Esophagus muscularis mucosa (tissue), 4 donors: ENCODE results near the gene CRISP1. TPM values are rescaled to one million over a fixed set of nuclear protein-coding genes. Genes with fewer than 3 reads are reported as not detected.

Experiments used
- DNase-seq: peaks from one replicate; pipeline ENCODE4 v3.0.0-alpha.2; 2017; ENCODE audit errors: extremely low spot score
- H3K27ac ChIP-seq, 4 donors: fragments of 200-600 bp; sonication (generic); replicated peaks in 1 of 4; 1 replicate in 3 of 4; 2 replicates in 1 of 4; pipeline ENCODE4 v1.5.1; 2016 to 2019; ENCODE audit warnings: mild to moderate bottlenecking in 1 of 4
- H3K27me3 ChIP-seq, 4 donors: fragments of 200-600 bp; sonication (generic); one replicate each; pipeline versions ENCODE4 v1.5.1 to v1.6.0; 2016 to 2019
- H3K36me3 ChIP-seq, 4 donors: fragments of 200-600 bp; sonication (generic); one replicate each; pipeline ENCODE4 v1.5.1; 2016 to 2019
- H3K4me1 ChIP-seq, 4 donors: fragments of 200-600 bp; sonication (generic); one replicate each; pipeline ENCODE4 v1.5.1; 2016 to 2019
- H3K4me3 ChIP-seq, 4 donors: fragments of 200-600 bp; sonication (generic); 1 replicate in 2 of 4; 2 replicates in 2 of 4; pipeline ENCODE4 v1.5.1; 2016 to 2019; ENCODE audit warnings: mild to moderate bottlenecking in 4 of 4, moderate library complexity in 1 of 4
- H3K9me3 ChIP-seq, 4 donors: fragments of 200-600 bp; sonication (generic); 1 replicate in 3 of 4; 2 replicates in 1 of 4; pipeline ENCODE4 v1.5.1; 2016 to 2019
- EP300 ChIP-seq: sonication (generic); formaldehyde crosslinking; IDR thresholded peaks from one replicate; pipeline ENCODE4 v1.6.1; 2017; ENCODE audit warnings: antibody characterized with exemption
- POLR2A ChIP-seq: fragments of 450-650 bp; IDR thresholded peaks from one replicate; pipeline ENCODE4 v1.6.1; 2017; ENCODE audit warnings: antibody characterized with exemption, moderate library complexity, mild to moderate bottlenecking, low read depth
- POLR2AphosphoS5 ChIP-seq, 2 donors: sonication (generic); formaldehyde crosslinking; IDR thresholded peaks; one replicate each; pipeline ENCODE4 v1.6.1; 2017; ENCODE audit warnings: antibody characterized with exemption in 2 of 2
- WGBS: methylation state at CpG from one replicate; pipeline ENCODE4 v1.1.5; 2018; 5-methylcytosine and 5-hydroxymethylcytosine counted together
- intact Hi-C: fragments of 100-400 bp; cut with DNase I; formaldehyde crosslinking; loops from one replicate; pipeline ENCODE4 v1.15.1; 2023
- total RNA-seq, 4 donors: library from RNA; depleted of rRNA; stranded (reverse); fragments of >200 nt; gene quantifications; one replicate each; pipeline versions ENCODE4 v1.1.0 to v1.2.1, GENCODE V29; 2016
- TF ChIP-seq, protein P1 (sequence below), 3 experiments: fragments of 200-600 bp in 2 of 3; fragments of 450-650 bp in 1 of 3; sonication (generic) in 2 of 3; IDR thresholded peaks; one replicate each; pipeline ENCODE4 v1.5.1; 2017 to 2019; ENCODE audit warnings: antibody characterized with exemption in 3 of 3, mild to moderate bottlenecking in 2 of 3, moderate library complexity in 1 of 3

CRISP1 gene
- total RNA-seq, 4 donors from 2014 or later, result not detected

GRCh38 chr6:49839162-49839561, 27.2 kb downstream of the CRISP1 start:
- H3K9me3 ChIP-seq, result no peaks in the 10 kb centered on the region
- DNase-seq, result no peak
- no peak overlapping the region for H3K4me3 ChIP-seq
- intact Hi-C loops, result no loop called here
- no peaks in the 10 kb centered on the region for H3K36me3 ChIP-seq
- H3K27me3 ChIP-seq, result no peaks in the 10 kb centered on the region
- no peaks in the 10 kb centered on the region for H3K4me1 ChIP-seq
- TF ChIP-seq EP300, result no peak
- TF ChIP-seq, protein P1, sequence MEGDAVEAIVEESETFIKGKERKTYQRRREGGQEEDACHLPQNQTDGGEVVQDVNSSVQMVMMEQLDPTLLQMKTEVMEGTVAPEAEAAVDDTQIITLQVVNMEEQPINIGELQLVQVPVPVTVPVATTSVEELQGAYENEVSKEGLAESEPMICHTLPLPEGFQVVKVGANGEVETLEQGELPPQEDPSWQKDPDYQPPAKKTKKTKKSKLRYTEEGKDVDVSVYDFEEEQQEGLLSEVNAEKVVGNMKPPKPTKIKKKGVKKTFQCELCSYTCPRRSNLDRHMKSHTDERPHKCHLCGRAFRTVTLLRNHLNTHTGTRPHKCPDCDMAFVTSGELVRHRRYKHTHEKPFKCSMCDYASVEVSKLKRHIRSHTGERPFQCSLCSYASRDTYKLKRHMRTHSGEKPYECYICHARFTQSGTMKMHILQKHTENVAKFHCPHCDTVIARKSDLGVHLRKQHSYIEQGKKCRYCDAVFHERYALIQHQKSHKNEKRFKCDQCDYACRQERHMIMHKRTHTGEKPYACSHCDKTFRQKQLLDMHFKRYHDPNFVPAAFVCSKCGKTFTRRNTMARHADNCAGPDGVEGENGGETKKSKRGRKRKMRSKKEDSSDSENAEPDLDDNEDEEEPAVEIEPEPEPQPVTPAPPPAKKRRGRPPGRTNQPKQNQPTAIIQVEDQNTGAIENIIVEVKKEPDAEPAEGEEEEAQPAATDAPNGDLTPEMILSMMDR (IDR thresholded peaks at IDR 0.05), result no peak
- no peak for TF ChIP-seq POLR2AphosphoS5 (IDR thresholded peaks at IDR 0.05)
- no peak for TF ChIP-seq POLR2A
- 88% methylated on average over 2 of the region's 2 CpGs for WGBS
- no peak overlapping the region for H3K27ac ChIP-seq

- DNase-seq, result no peak
- no peaks in the 10 kb centered on the region for H3K36me3 ChIP-seq
- TF ChIP-seq EP300 (no peak), POLR2AphosphoS5 (IDR thresholded peaks at IDR 0.05) (no peak), POLR2A (no peak)
- TF ChIP-seq, protein P1 (IDR thresholded peaks at IDR 0.05), result no peak
- H3K4me3 ChIP-seq, result no peak overlapping the region
- H3K27me3 ChIP-seq, result no peaks in the 10 kb centered on the region
- no peaks in the 10 kb centered on the region for H3K9me3 ChIP-seq
- no peak overlapping the region for H3K27ac ChIP-seq
- intact Hi-C loops, result no loop called here
- no peaks in the 10 kb centered on the region for H3K4me1 ChIP-seq
- WGBS, result 71% methylated on average over 3 of the region's 3 CpGs
Observed at GRCh38 chr6:49835140-49835539, 31.2 kb downstream of the CRISP1 start.

- Histone ChIP-seq H3K4me1 (no peaks in the 10 kb centered on the region), H3K4me3 (no peak overlapping the region), H3K27ac (no peak overlapping the region), H3K9me3 (no peaks in the 10 kb centered on the region), H3K36me3 (no peaks in the 10 kb centered on the region), H3K27me3 (no peaks in the 10 kb centered on the region)
- 78% methylated on average over 1 of the region's 1 CpG for WGBS
- TF ChIP-seq POLR2A (no peak), POLR2AphosphoS5 (IDR thresholded peaks at IDR 0.05) (no peak), EP300 (no peak)
- TF ChIP-seq, protein P1 (IDR thresholded peaks at IDR 0.05), result no peak
- no peak for DNase-seq
- intact Hi-C loops, result no loop called here
Observed at GRCh38 chr6:49833386-49833785, 32.9 kb downstream of the CRISP1 start.

DNA sequence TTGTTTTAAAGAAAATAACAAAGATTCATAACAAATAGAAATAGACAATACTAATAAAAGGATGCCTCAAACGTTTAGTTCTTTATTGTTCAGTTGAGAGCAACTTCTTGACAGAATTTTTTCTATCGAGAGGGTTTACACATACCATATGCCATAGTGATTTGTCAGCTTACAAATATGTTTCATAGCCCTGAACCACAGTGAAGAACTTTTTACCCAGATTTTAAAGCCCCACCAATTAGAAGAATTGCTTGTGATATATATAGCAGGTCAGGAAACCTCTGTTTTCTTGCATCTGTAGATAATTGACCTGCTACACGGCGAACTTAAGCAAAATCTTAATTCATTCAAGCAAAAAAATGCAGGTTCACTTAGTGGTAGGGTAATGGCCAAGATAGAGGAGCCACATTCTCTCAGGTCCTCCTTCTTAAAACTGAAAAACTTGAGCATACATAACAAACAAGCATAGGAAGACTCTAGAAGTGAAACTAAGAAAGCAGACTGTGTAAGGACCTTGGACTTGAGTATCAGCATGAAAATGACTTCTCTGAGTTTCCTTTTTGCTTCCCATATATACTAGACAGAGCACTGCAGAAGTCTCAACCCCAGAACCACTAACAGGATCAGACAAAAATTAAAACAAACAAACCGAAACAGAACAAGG, 39.5 kb downstream of the CRISP1 start:
- TF ChIP-seq POLR2A, result no peak
- TF ChIP-seq POLR2AphosphoS5 (IDR thresholded peaks at IDR 0.05), result no peak
- TF ChIP-seq, protein P1 (IDR thresholded peaks at IDR 0.05), result no peak
- no peak for TF ChIP-seq EP300
- H3K9me3 ChIP-seq, result no peaks in the 10 kb centered on the region
- DNase-seq, result no peak
- H3K27me3 ChIP-seq, result no peaks in the 10 kb centered on the region
- WGBS, result 51% methylated on average over 5 of the region's 5 CpGs
- no peak overlapping the region for H3K4me3 ChIP-seq
- no peaks in the 10 kb centered on the region for H3K4me1 ChIP-seq
- H3K27ac ChIP-seq, result no peak overlapping the region
- H3K36me3 ChIP-seq, result no peaks in the 10 kb centered on the region
- intact Hi-C loops, result no loop called here

DNA sequence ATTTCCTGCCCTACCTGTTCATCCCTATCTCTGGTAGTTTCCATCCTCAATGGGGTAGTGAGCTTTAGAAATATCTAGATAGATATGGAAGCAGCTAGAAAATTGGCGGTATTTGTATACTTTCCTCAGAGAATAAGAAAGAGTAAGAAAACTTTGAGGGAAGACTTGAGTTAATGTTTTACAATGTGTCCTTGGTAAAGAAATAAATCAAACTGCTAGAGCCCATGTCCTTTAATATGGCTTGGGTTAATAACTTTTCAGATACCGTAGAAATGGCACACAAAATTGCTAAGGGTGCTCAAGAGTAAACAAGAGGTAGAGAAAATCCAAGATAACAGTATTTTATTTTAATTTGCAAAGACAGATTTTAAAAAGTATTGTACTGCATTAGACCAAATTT, 51.2 kb downstream of the CRISP1 start:
- no peaks in the 10 kb centered on the region for H3K4me1 ChIP-seq
- intact Hi-C loops, result no loop called here
- TF ChIP-seq, protein P1 (IDR thresholded peaks at IDR 0.05), result no peak
- no peak for TF ChIP-seq EP300
- TF ChIP-seq POLR2AphosphoS5 (IDR thresholded peaks at IDR 0.05), result no peak
- TF ChIP-seq POLR2A, result no peak
- H3K27ac ChIP-seq, result no peak overlapping the region
- no peaks in the 10 kb centered on the region for H3K27me3 ChIP-seq
- peaks cover 0 to 11% (median 4%) of the 10 kb centered on the region in 4 donors for H3K9me3 ChIP-seq
- no peak overlapping the region for H3K4me3 ChIP-seq
- no peak for DNase-seq
- WGBS, result 95% methylated on average over 2 of the region's 2 CpGs
- no peaks in the 10 kb centered on the region for H3K36me3 ChIP-seq
